ENCODE results near the gene DNAAF2. TPM values are rescaled to one million over a fixed set of nuclear protein-coding genes. Genes with fewer than 3 reads are reported as not detected.

DNAAF2 gene
- total and polyA plus RNA-seq, 2 of the 13 experiments (the other 11 are each of a cell fraction or from before 2014, with no cell fraction given), result 6.1 to 13.6 TPM

DNA sequence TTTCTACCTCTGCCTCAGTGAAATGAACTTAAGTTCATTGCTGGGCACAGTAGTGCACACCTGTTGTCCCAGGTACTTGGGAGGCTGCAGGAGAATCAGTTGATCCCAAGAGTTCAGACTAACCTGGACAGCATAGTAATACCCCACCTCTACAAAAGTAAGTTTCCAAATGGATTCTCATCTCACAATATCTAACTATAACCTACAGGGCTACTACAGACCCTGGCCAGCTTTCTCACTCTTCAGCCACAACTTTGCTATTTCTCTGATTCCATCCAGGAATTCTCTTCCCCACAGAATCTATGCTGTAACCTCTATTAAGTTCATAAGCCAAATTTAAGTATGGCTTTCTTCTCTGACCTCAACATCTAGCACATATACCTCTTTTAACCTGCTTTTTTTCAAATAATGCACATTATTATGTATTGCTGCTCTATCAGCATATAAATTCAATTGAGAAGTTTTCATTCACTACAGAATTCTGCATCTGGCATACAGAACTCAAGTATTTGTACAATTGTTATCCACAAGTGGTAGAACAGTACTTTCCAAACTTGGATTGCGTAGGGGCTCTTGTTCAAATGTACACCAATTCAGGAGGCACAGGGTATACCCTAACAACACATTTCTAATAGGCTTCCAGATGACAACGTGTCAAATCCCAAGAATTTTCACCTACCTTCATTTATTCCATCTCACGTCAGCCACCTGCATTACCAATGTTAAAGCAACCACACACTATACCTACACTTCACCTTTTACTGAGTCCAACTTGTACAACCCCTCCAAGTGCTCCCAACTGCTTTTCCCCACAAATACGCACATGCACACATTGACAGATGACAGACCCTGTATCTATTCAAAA is 52.7 kb downstream of the DNAAF2 start:
- no TSS peak for BruUV-seq (replicated peaks)
- Histone ChIP-seq H3K27ac (ENCODE audit: extremely low read length, insufficient read depth, low read length) (peak overlapping the region; percentile 21), H3K79me2 (ENCODE audit: insufficient read depth, low read length) (peaks cover 61% of the 10 kb centered on the region), H3K4me1 (ENCODE audit: insufficient read depth, low read length) (peaks cover 34% of the 10 kb centered on the region), H3K4me2 (ENCODE audit: low read depth, low read length) (peak overlapping the region; percentile 75), H3K4me3 (replicated peaks in 1 of 3; ENCODE audit: insufficient read depth in 1 of 3, low read depth in 2 of 3, low read length in 3 of 3) (no peak overlapping the region), H3K9ac (ENCODE audit: insufficient read depth, low read depth, low read length) (no peak overlapping the region), H3K9me3 (ENCODE audit: low read length) (no peaks in the 10 kb centered on the region), H3K27me3 (ENCODE audit: control insufficient read depth in 1 of 2, insufficient read depth in 2 of 2, low read length in 2 of 2) (no peaks in the 10 kb centered on the region; a peak in 1 of 5 replicates), H4K20me1 (ENCODE audit: insufficient read depth, low read length) (peaks cover 57% of the 10 kb centered on the region), H2AFZ (ENCODE audit: low read length) (no peak overlapping the region), H3K36me3 (replicated peaks in 1 of 2; ENCODE audit: control insufficient read depth in 1 of 2, insufficient read depth in 2 of 2, low read length in 2 of 2) (peaks cover 8 to 23% of the 10 kb centered on the region in 2 experiments)
- CTCF ChIA-PET (ENCODE audit: low intra/inter-chr PET ratio, low total read pairs), result no interaction called here
- in situ Hi-C loops (cut with HindIII; ENCODE audit: extremely low pct_ligation_motif_present, low pct_unique_long_range_greater_than_20kb) (no loop called here), intact Hi-C loops (cut with micrococcal nuclease; ENCODE audit: unreplicated experiment) (no loop called here)
- FAIRE-seq (no peak), ATAC-seq (no peak), DNase-seq (ENCODE audit: low spot score) (no peak)
- POLR2A ChIA-PET, result interaction anchor here (2.3 kb wide), 1 partner anchor 38 kb away, joined by 8 read pairs; the partner anchor contains the start of genes MGAT2 and RPL36AL
- TF ChIP-seq POLR2G (IDR thresholded peaks at IDR 0.05; ENCODE audit: low read depth, low read length) (peak; percentile 68), SRY (CRISPR knock-in tag; IDR thresholded peaks at IDR 0.05) (no peak), RBM22 (optimal IDR thresholded peaks at IDR 0.05; ENCODE audit: low read length) (peak; percentile 96), PAF1 (CRISPR knock-in tag; IDR thresholded peaks at IDR 0.05) (peak; percentile 73; the same call in 1 of the 2 replicates), ZNF121 (CRISPR knock-in tag; IDR thresholded peaks at IDR 0.05) (peak; percentile 70), ESRRA (CRISPR knock-in tag; IDR thresholded peaks at IDR 0.05; ENCODE audit: low read depth) (no peak), AGO2 (optimal IDR thresholded peaks at IDR 0.05; ENCODE audit: low read depth, low read length) (peak; percentile 48), POLR2A (IDR thresholded peaks at IDR 0.05; ENCODE audit: insufficient read depth in 1 of 2, low read depth in 2 of 2, low read length in 2 of 2) (peak; percentile 57 to 78; a peak in 3 of 4 replicates), TGIF2 (CRISPR knock-in tag; IDR thresholded peaks at IDR 0.05) (0 out of 2 replicates have a peak, but pooled peaks have one; percentile 15), ZXDC (CRISPR knock-in tag; IDR thresholded peaks at IDR 0.05) (no peak), CC2D1A (CRISPR knock-in tag; IDR thresholded peaks at IDR 0.05) (no peak), MXD1 (CRISPR knock-in tag; IDR thresholded peaks at IDR 0.05) (no peak), POLR2AphosphoS5 (IDR thresholded peaks at IDR 0.05; ENCODE audit: low read depth, low read length) (peak; percentile 74), POLR2AphosphoS2 (IDR thresholded peaks at IDR 0.05; ENCODE audit: low read depth, low read length) (peak; percentile 39; the same call in 1 of the 2 replicates), ZC3H4 (CRISPR knock-in tag; IDR thresholded peaks at IDR 0.05; ENCODE audit: borderline replicate concordance) (peak; percentile 72; the same call in 1 of the 2 replicates), SNAPC2 (CRISPR knock-in tag; IDR thresholded peaks at IDR 0.05) (no peak), AGO1 (IDR thresholded peaks at IDR 0.05; ENCODE audit: low read depth, low read length, poor library complexity, severe bottlenecking) (no peak), NFIC (IDR thresholded peaks at IDR 0.05; ENCODE audit: low read length) (0 out of 2 replicates have a peak, but pooled peaks have one; percentile 25), ATF2 (CRISPR knock-in tag; IDR thresholded peaks at IDR 0.05) (0 out of 2 replicates have a peak, but pooled peaks have one; percentile 17)
- 91% methylated on average over 4 of the region's 4 CpGs for WGBS (ENCODE audit: low lambda C conversion rate)
